ENCODE measurements around the gene TGFB1I1.

TGFB1I1 gene

DNA sequence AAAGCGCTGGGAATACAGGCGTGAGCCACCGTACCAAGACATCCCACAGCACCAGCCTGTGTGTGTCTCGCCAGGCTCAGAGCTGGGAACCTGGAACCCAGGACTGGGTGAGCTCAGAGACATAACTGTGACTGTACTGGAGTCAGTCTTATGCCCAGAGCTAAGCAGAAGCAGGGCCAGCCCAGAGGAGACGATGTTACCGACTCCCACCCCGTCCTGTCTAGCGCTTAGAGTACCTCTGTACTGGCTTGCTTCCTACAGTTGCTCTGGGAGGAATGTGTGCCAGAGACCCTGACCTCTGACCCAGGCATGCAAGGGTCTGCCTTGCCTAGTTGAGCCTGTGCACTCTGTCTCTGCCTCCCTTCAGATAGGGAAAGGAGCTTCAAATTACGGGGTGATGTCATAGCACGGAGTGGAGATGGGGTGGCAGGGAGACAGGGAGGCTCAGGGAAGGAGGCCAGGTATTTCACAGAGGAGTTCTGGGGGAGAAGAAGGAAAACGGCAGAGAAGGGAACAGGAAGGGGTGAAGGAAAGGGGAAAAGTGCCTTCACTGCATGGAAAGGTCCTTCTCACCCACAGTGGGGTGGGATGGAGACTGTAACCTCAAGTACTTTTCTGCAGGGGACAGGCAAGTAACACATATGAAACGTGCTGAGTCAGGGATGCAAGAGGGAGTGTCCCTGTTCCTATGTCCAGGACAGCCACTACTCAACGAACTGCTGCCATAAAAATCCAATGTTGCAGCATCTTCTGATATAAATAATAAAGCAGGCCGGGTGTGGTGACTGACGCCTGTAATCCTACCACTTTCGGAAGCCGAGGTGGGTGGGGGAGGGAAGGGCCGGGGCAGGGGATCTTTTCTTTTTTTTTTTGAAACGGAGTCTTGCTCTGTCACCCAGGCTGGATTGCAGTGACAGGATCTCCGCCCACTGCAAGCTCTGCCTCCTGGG, 18.4 kb upstream of the TGFB1I1 start:
- DNase-seq = no peak

DNA sequence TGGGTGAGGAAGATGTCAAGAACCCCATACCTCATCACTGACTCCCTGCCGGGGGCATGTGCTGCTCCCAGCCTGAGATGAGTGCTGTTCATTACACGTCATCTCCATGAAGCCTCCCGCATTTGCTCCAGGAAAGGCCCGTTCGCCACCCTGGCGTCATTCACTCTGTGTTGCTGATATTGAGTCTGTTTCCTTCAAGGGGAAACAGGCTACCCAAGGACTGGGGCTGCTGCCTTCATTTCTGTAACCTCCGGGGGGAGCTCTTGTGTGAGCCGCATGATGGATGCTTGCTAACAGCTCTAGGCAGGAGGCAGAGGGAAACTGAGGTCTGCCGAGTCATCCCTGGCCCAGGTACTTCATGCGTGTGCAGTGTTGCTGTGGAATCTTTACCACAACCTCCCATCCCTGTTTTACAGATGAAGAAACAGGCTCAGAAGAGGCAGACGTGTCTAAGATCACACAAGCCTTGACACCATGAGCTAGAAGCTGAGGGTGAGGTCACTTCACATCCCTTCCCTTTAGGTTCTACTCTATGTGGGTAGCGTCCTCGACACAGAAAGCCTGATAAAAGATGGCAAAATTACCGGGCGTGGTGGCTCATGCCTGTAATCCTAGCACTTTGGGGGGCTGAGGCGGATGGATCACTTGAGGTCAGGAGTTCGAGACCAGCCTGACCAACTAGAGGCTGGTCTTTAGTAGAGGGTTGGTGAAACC, 16.2 kb upstream of the TGFB1I1 start:
- DNase-seq = no peak

- no peak for DNase-seq
Measured at GRCh38 chr16:31456988-31457360, 15.0 kb upstream of the TGFB1I1 start.

- peak; percentile 69 for DNase-seq
Measured at GRCh38 chr16:31458073-31458843, 13.7 kb upstream of the TGFB1I1 start.

GRCh38 chr16:31458844-31459686, 12.9 kb upstream of the TGFB1I1 start, which contains the start of gene ARMC5:
Gene ARMC5, plus strand, starts transcription at chr16:31459501. Its CDS starts 24 bp downstream, at chr16:31459525.
- peak; percentile 94 for DNase-seq

DNA sequence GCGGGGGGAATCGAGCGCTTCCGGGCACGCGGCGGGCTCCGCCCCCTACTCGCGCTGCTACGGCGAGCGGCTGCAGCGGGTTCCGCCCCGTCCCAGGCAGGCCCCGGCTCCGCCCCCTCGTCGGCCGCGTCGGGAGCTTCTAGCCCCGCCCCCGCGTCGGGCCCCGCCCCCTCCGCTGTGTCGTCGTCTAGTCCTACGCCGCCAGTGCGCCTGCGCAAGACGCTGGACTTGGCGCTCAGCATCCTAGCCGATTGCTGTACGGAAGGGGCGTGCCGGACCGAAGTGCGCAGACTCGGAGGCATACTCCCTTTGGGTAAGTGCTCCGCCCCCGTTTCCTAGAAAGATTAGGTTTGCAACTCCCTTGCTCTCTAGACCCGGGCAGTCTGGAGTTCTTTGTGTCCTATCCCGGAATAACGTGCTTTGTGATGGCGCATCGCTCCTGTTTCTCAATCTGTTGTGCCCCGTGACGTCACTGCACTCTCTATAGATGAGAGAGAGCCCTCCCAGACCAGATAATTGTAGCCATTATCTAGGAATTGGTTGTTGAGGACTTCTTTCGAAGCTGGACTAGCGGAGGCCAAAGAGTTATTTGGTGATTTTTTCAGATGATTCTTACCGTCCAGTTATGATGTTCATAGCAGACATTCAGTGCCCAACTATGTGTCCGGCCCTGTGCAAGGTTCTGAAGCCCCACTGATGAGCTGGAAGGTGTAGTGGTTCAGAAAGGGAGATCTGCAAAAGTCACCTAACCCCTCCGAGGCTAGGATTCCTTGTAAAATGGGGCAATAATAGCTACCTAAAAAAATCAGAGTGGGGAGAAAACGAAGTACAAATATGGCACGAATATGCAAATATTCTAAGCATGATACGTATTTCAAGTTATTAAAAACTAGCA, 12.0 kb upstream of the TGFB1I1 start:
- DNase-seq = peak; percentile 97

GRCh38 chr16:31460582-31461002, 11.4 kb upstream of the TGFB1I1 start:
- DNase-seq = peak; percentile 18

GRCh38 chr16:31461201-31461920, 10.6 kb upstream of the TGFB1I1 start:
- no peak for DNase-seq

DNA sequence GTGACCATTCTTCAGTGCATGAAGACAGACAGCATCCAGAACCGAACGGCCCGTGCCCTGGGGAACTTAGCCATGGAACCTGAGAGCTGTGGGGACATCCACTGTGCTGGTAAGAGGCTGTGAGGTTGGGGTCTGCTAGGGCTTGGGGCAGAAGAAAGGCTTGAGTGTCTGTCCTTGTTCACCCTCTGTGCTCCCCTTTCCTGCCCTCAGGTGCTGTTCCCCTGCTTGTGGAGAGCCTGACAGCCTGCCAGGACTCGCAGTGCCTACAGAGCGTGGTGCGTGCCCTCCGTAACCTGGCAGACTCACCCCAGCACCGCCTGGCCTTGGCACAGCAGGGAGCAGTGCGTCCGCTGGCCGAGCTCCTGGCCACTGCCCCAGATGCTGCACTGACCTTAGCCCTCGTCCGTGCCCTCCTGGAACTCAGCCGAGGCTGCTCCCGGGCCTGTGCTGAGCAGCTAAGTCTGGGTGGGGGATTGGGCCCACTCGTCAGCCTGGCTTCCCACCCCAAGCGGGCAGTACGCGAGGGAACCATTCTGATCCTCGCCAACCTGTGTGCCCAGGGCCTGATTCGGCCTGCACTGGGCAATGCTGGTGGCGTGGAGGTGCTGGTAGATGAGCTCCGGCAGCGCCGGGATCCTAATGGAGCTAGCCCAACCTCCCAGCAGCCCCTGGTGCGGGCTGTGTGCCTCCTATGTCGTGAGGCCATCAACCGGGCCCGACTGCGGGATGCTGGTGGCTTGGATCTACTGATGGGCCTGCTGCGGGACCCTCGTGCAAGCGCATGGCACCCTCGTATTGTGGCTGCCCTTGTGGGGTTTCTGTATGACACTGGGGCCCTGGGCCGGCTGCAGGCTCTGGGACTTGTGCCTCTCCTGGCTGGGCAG, 9.8 kb upstream of the TGFB1I1 start:
- no peak for DNase-seq

- DNase-seq = no peak
Measured at GRCh38 chr16:31464348-31464769, 7.6 kb upstream of the TGFB1I1 start.

DNA sequence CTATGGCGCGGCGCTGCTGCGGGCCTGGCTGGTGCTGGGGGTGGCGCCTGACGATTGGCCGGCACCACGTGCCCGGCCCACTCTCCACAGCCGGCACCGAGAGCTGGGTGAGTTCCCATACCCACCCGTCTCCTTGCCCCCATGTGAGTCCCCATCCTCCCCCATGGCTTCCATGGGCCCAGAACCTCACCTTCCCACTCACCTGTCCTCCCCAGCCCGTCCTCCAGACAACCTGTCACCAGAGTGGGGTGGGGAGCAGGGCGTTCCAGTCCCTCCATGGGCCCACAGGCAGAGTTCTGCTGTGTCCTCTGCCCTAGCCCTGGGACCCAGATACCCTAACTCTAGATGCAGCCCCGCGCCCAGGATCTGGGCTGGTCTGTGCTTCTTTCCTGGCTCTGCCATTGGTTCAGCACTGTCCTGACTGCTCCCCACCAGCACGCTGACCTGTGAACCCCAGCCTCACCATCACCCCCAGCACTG, 7.1 kb upstream of the TGFB1I1 start:
- DNase-seq = no peak

- no peak for DNase-seq
Measured at GRCh38 chr16:31465788-31466370, 6.1 kb upstream of the TGFB1I1 start.

DNA sequence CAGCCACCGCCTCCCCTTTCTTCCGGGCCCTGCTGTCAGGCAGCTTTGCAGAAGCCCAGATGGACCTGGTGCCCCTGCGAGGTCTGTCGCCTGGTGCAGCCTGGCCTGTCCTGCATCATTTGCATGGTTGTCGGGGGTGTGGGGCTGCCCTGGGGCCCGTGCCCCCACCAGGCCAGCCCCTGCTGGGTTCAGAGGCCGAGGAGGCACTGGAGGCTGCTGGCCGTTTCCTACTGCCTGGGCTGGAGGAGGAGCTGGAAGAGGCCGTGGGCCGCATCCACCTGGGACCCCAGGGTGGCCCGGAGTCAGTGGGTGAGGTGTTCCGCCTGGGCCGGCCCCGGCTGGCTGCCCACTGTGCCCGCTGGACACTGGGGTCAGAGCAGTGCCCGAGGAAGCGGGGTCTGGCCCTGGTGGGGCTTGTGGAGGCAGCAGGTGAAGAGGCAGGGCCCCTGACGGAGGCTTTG, 5.5 kb upstream of the TGFB1I1 start:
- DNase-seq = no peak

DNA sequence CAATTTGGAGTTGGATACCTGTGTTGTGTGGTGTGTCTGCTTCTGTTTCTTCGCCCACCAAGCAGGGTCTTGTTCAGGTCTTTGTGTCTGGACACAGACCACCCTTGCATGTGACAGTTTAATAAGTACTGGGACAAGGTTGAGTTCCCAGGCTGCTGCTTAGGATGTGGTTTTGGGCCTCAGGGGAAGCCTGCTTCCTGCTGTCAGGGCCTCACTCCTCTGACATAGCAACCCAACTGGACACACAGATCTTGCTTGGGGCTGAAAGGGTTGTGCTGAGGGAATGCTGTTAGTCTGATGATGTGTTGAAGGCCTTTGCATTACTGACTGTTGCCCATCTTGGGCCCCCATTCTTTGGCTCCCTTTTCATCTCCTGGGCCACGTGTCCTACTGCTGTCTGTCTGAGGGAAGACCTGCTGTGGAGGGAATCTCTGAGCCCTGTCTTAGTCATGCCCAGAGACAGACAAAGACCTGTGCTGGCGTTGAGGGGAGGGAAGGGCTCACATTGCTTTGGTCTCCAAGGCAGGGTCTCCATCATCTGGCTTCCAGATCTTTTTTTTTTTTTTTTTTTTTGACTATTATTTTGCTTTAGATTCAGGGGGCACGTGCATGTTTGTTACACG, 4.7 kb upstream of the TGFB1I1 start:
- no peak for DNase-seq

DNA sequence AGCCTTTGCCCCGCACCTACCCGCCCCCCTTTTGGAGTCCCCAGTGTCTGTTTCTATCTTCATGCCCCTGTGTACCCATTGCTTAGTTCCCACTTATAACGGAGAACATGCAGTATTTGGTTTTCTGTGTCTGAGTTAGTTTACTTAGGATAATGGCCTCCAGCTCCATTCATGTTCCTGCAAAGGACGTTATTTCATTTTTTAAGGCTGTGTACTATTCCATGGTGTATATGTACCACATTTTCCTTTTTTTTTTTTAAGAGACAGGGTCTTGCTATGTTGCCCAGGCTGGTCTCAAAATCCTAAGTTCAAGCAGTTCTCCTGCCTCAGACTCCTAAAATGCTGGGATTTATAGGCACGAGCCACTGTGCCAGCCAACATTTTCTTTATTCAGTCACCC, 4.1 kb upstream of the TGFB1I1 start:
- no peak for DNase-seq

DNA sequence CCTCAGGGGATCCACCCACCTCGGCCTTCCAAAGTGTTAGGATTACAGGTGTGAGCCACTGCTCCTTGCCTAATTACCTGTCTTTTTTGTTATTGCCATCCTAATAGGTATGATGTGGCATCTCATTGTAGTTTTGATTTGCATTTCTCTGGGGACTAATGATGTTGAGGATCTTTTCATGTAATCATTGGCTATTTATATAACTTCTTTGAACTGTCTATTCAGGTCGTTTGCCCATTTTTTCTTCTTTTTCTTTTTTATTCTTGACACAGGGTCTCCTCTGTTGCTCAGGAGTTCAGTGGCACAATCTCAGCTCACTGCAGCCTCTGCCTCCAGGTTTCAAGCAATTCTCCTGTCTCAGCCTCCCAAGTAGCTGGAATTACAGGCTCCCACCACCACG, 1.3 kb upstream of the TGFB1I1 start:
- no peak for DNase-seq

DNA sequence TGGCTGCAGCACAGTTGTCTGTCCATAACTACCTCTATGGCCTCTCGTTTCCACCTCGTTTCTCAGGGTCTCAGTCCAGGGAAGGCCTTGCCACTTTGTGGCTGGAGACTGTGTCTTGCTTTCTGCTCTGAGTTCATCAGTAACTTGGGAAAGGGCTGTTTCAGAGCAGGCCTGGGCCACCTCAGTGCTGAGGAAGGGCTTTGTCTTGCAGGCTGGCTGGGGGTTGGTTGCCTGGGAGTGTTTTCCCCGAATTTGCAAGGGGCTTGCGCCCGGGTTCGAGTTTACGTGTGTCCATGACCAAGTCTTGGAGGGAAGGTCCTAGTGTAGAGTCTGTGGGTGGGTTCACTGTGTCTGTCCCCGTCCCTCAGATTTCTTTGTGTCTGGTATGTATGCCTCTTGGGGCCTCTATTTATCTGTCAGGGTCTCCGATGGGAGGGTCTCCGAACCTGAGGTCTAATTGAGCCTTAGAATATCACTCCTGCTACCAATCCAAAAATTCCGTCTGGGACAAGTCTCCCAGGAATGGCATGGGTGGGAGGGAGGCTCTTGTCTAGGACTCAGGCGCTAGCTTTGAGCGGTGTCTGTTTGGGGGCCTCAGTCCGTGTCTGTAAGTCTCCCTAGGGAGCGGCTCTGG, 594 bp upstream of the TGFB1I1 start:
- no peak for DNase-seq
